GM19455 (cell line): ENCODE data around the gene TNNC1.

Experiments
- ATAC-seq: cut with Tn5 transposase; IDR thresholded peaks from one replicate; pipeline ENCODE4 v1.9.1; 2021; ENCODE audit not compliant: unreplicated experiment

TNNC1 gene

DNA sequence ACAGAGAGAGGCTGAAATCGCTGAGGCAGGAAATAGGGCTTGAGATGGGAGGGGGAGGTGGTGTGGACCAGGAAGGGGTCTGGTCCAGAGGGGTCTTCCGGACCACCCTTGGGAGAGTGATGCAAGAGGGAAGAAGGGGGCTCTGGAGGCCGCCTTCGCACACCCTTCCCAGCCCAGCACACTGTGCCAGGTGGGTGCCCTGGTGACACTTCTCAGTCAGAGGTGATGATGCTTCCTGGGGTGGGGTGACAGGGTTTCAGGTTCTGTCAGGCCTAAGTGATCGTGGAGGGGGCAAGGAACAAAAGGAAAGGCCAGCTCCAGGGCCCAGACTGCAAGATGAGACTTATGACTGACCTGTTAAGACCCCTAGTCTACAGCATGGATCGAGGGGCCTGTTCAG lies 21.6 kb downstream of the TNNC1 start:
- no peak for ATAC-seq

DNA sequence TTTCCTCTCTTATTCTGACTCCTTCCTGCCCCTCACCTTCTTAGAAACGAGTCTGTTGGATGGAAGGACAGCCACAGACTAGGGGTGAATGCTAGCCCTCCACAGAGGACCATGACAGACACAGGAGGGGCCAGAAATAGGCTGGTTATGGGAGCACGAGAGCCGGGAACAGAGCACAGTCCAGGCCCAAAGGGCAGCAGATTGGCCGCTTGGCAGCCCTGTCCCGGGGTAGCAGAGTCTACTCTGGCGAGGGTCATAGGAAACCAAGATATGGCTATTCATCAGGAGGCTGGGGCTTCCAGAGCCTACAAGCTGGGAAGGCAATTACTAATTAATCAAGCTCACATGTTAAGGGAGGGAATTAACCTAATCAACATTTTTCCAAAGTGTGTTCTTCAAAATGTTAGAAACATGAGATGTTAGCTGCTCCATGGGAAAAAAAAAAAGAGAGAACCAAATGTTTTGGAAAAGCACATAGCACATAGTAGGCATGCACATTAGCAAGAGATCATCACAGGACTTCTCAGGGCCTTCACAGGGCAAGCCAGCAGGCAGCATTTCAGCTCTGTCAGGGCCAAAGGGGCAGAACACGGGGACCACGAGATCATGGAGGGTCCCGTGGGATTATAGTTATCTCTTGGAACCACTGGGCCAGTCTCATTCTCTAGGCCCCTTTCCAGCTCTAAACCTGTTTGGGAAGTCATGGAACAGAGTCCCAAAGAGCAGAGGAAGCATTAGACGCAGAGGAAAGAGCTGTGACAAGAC lies 22.2 kb downstream of the TNNC1 start:
- ATAC-seq = no peak

DNA sequence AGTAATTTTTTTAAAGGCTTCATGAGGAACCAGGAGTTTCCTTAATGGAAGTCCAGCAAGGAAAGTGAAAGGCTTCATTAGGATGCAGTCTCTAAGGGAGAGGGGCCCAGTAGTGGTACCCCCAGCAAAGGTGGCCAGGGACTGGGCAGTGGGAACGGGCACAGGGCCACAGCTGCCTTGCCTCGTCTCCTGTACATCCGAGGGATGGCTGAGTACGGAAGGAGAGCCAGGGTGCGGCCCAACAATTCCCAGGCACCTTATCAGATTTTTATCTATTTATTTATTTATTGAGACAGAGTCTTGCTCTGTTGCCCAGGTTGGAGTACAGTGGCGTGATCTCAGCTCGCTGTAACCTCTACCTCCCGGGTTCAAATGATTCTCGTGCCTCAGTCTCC lies 23.4 kb downstream of the TNNC1 start:
- no peak for ATAC-seq

DNA sequence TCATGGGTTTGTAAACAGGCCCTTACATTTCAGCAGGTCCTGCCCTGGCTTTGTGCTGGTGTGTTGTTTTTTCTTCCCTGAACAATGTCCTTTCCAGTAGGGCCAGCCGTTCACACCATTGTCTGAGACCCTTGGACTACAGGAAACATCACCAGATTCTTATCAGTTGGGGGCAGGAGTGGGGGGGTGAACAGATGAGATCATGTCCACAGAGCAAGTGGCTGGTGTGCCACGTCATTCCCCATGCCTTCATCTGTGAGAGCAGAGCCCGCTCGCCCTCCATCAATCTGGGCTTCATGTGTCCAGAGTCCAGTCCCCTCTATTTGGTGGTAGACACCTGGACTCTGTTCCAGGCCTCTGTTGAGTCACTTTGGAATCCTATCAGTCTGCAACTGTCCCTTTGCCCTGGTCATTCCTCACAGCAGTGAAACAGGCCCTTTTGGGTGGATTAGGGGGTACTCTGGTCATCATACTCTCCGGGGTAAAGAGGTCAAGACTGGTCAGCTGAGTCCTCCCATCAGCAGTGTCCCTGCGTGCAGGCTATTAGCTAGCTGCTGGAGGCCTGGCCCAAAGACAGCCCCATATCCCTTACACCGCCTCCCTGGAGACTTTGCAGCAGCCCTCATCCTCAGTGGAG lies 23.9 kb downstream of the TNNC1 start:
- no peak for ATAC-seq

DNA sequence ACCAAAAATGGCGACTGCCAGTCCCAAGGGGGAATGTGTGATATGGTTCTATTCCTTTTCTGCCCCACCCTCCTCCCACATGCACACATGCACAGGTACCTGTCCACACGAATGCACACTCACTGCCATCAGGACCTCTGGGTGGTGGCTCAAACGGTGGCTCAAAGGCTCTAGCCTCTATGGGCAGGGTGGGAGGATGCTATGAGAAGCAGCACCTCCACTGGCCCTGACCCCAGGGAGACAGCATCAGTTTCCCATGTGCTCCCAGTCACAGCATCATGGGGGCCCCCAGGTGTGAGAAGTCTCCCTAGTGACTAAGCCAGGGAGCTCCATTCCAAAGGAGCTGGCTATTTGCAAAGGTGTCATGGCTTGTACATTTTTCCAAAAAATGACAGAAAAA lies 24.8 kb downstream of the TNNC1 start:
- no peak for ATAC-seq

DNA sequence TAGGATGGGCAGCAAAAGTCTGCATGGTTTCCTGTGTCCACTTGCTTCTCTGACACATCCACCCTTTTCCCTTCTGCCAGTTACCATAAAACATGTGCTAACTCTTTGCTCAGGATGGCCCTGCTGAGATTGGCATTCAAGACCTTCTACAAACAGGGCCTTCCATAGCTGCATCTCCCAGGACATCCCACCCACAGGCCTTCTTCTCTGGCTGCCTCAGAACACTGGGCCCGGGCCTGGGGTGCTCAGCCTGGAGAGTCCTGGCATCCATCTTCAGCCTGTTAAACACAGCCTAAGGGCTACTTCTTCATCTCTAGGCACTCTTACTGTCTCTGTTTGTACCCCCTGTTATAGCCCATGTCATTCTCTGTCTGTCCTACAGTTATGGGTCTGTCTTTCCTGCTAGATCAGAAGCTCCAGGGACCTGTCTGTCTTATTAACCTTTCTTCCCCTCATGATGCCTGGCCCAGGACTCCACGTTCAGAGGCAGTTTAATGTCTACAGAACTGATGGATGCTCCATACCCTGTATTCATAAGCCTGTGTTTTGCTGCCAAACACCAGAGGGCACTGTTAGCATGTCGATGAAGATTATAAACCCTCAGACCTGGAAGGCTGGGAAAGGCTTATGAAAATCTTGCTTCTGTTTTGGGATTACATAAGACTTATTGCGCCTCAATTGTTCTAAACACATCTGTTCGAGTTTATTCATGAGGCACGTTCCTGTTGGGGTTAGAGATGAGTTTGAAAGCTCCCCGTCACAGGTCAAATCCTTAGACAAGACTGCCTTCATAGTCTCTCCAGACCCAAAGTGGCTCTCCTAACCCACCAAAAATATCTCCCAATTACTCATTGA lies 25.5 kb downstream of the TNNC1 start:
- no peak for ATAC-seq

DNA sequence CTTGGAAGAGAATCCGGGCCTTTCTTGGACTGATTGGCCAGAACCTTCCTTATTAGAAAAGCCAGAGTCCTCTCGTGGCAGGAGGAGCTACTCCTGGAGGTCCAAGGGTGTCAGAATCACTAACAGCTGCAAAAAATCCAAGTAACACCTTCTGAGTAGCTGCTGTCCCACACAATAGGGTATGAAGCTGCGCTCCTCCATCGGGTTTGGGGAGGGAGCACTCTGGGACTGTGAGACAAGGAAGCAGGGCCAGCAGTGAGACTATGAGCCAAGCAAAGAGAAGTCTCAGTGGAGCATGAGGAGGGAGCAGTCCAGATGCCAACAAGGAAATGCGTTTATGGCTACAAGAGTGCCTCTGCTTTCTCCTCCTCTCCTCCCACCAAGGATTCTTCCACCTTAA lies 30.7 kb downstream of the TNNC1 start:
- ATAC-seq = no peak

DNA sequence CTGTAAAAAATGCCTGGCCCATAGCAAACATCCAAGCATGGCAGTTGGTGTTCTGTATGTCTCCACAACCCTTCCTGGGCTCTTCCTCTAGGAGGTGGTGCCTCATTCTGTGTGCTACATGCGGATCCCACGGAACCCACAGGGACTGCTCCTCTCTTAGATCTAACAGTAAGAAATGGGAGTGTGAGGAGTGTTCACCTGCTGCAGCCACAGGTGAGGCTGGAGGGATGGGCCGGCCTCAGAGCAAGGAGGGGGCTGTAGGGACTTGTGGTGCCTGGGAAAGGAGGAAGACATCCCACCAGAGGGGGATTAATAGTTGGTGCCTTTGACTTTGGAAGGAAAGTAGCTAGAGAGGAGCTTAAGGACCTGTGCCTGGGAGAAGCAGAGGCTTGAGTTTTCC lies 31.2 kb downstream of the TNNC1 start:
- ATAC-seq = no peak

DNA sequence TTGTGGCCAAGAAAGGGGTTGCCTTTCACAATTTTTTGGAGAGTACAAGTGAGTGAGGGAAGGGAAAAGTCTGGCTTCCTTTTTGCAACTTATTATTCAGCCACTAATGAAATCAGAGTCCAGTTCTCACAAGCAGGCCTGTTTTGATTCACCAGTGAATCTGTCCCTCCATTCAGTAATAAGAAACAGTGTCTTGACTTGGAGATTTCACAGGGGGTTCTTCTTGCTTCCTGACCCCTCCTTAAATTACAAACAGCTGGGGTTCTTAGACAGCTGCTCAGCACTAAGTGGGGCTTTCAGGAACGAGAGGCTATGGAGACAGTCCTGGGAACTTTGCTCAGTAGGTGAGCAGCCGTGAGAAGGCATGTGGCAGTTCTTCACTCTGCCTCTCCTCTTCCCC lies 33.5 kb downstream of the TNNC1 start:
- ATAC-seq = no peak

DNA sequence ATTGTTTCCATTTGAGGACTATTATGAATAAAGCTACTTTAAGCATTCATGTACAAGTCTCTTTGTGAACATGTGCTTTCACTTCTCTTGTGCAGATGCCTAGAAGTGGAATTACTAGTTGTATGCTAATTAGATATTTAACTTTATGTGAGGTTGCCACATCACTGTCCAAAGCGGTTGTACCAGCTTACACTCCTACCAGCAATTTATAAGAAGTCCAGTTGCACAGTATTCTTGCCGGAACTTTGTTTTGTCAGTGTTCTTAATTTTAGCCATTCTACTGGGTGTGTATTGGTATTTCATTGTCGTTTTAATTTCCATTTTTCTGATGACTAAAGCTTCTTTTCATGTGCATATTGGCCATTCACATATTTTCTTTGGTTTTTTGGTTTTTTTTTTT lies 38.0 kb downstream of the TNNC1 start:
- ATAC-seq = no peak

DNA sequence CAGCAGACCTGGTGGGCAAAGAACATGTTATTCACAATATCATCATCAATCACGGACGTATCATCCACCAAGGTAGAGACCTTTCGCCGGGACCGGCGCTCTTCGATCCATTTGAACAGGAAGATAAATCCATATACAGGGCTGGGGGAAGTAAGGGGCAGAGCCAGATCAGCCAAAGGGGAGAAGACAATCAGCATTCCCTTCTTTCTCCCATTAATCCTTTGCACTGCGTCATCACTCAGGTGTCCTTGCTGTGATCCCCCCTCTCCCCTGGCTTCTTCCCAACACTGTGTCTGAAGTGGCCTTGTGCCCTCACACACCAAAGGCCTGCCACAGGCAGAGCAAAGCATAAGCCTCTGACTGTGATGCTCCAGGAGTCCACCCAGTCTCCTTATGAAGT lies 45.4 kb downstream of the TNNC1 start:
- no peak for ATAC-seq

DNA sequence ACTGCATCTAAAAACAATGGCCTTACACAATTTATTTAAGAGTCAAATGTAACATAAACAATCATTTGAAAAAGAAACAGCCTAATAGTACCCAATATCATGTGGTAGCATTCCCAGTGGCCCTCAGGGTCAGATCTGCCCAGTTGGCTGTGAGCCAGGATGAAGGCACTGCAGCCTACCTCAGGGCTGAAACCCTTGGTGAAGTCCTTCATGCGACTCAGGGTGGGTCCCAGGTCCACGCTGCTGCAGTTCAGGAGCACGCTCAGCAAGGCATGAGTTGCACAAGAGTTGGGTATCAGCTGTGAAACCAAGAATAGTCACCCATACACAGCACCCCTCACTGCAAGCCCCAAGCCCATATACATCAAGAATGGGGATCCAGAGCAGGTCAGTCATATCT lies 46.1 kb downstream of the TNNC1 start:
- no peak for ATAC-seq

DNA sequence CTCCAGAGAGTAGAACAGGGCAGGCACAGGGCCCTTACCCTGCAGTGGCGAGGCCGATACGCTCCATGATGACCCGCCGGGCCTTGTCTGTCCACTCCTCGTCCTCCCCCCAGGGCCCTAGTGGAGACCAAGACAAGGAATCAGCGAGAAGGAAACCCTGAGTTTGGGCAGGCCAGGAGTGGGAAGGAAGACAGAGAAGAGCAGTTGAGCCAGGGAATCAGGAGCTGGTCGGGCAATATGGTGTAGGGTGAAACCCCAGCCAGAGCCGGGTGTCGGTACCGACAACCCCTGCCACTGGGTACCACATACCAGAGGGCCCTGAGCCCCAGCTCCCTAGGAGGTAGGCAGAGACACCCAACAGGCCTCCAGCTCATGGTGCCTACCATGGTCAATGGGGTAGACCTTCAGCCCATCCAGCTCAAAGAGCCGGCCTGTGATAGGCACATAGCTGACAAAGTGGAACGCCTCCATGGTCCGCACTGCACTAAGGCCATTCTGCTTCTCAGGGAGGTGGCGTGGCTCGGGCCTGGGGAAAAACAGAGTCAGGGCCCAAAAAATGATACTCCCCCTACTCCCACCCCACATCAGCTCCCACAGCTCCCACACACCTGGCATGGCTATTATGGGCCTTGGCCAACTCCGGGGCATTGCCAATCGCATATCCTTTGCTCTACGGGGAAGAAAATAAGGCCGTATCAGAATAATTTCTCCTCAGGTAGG lies 46.9 kb downstream of the TNNC1 start:
- no peak for ATAC-seq

DNA sequence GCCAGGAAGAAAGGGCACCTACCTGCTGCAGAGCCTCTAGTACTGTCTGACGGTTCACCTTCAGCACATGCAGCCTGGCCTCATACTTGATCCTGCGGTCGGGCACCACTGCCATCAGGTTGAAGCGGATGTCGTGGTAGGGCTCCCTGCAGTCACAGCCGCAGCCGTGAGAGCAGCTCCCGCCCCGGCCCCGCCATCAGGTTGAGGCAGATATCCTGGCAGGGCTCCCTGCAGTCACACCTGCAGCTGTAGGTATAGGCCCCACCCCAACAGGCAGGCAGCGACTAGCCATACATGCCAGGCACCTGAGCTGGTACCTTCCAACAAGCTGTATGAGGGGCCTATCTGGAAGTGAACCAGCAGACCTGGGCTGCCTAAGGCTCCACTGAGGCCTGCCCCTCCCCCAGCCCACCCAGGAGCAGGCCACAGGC lies 47.6 kb downstream of the TNNC1 start:
- no peak for ATAC-seq

DNA sequence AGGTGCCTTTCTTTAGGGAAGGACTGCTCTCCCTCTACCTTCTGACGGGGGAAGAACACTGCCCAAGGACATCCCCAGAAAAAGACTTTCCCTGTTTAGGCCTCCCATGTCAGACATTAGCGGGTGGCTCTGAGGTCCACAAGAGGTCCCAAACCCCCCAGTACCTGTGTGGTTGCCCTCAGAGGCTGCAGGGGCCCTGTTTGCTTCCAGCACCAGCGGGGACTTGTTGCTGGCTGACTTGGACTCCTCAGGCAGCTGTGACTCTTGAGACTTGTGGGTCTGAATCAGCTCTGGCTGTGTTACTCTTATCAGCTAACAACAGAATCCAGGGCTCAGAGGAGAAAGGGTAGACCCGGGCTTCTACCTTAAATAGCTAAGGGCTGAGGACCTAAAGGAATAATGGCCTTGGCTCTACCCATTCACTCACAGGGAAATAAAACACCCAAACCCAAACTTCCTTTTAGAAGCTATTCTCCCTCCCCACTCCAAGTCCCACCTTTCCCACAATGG lies 48.2 kb downstream of the TNNC1 start:
- ATAC-seq = no peak

DNA sequence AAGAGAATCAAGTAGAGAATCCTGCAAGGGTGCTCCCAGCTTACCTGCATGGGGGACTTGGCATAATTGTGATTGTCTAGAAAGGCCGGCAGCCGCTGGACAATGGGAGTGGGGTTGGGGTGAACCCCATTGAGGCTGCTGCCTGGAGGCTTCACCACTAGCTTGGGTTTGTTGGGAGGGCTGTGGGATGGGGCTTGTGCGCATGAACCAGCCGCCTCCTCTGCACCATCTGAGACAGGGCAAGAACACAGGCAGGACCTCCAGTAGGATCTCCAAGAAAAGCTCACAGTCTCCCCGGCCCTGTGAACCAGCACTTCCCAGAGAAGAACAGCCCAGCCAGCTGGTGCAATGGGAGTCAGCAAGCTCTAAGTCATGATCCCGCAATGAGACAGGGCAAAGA lies 48.8 kb downstream of the TNNC1 start:
- no peak for ATAC-seq

DNA sequence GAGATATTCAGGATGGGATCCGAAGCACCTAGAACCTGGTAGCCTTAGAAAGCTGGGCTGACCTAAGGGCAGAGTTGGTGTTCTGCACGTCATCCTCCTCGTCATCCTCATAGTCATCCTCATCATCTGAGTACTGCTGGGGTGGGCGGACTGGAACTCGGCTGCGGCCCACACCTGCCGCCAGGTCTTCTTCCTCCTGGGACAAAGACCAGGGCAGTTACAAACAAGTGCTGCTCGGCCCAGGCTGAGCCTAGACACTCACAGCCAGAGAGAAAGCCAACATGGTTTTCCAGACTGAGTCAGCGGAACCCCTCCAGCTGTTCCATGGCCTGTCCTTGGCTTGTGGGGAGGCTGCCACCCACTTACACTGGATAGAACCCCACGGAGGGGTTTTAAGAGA lies 49.5 kb downstream of the TNNC1 start:
- no peak for ATAC-seq

DNA sequence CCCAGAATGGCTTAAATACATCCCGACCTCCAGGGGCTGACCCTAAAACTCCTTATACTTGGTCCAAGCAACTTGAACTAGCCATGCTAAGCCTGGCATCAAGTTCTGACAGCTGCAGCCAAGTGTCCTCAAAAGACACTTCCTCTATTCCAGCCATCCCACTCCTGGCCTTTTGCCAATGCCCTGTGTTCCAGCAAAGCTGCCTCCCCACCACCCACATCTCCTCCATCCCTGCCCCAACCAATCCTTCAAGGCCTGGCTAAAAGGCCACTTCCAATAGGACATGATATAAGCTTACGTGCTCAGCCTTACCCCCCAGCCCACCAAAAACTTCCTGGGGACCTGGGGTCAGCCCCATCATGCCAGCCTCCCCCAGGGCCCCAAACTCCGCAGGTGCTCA lies 49.9 kb downstream of the TNNC1 start:
- ATAC-seq = no peak

DNA sequence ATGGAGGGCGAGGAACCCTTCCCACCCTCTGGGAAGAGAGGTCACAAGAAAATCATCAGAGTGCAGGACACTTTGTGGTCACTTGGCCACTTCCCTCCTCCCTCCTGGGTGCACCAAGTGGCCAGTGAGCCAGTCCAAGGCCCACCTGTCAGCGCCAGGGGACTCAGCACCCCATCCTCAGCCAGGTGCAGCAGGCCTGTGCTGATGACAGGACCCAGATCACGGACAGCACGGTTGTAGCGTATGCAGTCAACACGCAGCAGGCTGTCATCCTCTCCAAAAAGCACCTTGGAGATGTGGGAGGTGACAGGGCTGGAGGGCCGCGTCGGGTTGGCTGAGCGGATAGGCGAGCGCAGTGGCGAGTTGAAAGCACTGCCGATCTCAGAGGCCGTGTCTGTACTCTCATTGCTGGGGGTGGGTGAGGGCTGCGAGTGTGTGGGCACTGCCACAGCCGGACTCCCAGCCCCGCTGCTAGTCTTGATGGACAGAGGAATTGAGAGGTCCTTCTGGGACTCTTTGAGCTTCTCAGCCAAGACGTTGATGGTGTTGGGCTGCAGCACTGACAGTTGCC lies 50.5 kb downstream of the TNNC1 start:
- no peak for ATAC-seq

DNA sequence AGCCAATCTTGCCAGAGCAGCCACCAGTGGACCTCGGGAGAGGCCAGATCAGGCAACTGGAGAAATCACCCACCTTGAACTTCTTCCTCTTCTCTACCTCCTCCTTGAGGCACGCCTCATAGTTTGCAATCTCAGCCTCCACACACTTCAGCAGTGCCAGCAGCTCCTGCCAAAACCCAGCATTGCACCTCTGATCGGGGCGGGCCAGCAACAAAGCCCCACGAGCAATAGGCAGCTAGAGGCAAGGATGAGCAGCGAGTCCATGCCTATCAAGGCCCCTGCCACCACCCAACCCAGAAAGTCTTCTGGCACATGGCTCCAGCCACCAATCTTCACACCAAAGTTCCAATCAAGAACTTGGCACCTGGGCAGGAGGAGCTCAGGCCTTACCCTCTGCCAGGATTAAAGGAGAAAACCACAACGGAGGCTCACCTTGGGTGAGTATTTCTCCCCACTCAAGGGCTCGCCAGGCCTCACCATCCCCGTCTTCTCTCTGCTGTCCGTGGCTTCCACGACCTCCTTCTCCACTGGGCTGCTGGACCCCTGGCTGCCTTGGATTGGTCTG lies 51.1 kb downstream of the TNNC1 start:
- ATAC-seq = no peak
